Muscle of back (tissue), 13 donors: ENCODE results near the gene PTX3. TPM values are rescaled to one million over a fixed set of nuclear protein-coding genes. Genes with fewer than 3 reads are reported as not detected.

Experiments
- DNase-seq, 3 donors: peaks; one replicate each; pipeline versions ENCODE4 v3.0.0 to v3.0.0-alpha.2; 2013
- long read RNA-seq, 9 donors: transcript quantifications; one replicate each; lab custom pipeline, GENCODE V29; 2026
- polyA plus RNA-seq, 10 donors: library from polyadenylated mRNA; unstranded; fragments of 120-200 nt; gene quantifications; one replicate each; pipeline ENCODE4 v1.2.1, GENCODE V29; 2013; ENCODE audit not compliant: insufficient read length in 10 of 10

Gene PTX3
- polyA plus RNA-seq: 10 to 100 TPM in 3 of 10 donors, 1 to 10 TPM in 7; 5.1 to 24.9 (median 9.1) TPM
- long read RNA-seq, donor 1, partial matches to known transcripts: 0 of 2 reads
- long read RNA-seq, donor 1, other reads (novel, unspliced or antisense): 0 of 2 reads
- long read RNA-seq, donor 2: 0 reads
- long read RNA-seq, donor 3: 0 reads
- long read RNA-seq, donor 4: 0 reads
- long read RNA-seq, donor 5, partial matches to known transcripts: 0 of 2 reads
- long read RNA-seq, donor 5, other reads (novel, unspliced or antisense): 0 of 2 reads
- long read RNA-seq, donor 6, partial matches to known transcripts: 0 of 1 reads
- long read RNA-seq, donor 6, other reads (novel, unspliced or antisense): 0 of 1 reads
- long read RNA-seq, donor 7: 0 reads
- long read RNA-seq, donor 8, transcript PTX3-201 (3 exons, 1,940 nt): major isoform, 7 of 7 reads
- long read RNA-seq, donor 8, partial matches to known transcripts: 0 of 7 reads
- long read RNA-seq, donor 8, other reads (novel, unspliced or antisense): 0 of 7 reads
- long read RNA-seq, donor 9: 0 reads

DNA sequence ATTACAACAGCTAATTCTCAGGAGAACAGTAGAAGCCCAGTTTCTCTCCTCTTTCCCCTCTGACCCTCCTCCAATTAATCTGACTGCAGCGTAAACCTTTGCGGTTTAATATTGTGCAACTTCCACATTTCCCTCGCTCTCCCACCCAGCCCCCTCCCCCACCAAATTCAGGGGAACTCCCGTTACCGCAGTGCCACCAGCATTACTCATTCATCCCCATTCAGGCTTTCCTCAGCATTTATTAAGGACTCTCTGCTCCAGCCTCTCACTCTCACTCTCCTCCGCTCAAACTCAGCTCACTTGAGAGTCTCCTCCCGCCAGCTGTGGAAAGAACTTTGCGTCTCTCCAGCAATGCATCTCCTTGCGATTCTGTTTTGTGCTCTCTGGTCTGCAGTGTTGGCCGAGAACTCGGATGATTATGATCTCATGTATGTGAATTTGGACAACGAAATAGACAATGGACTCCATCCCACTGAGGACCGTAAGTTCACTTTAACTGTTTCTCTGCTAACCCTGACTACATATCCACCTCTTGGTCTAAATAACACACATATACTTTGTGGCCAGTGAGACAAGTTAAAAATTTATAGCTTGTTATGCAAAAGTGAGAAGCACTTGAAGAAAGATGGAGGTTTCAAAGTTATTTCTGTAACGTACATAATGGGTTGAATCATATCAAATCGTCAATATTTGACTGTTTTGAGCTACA lies at the start of gene PTX3:
TSS of gene PTX3 (plus strand) at position 268 of the 709 bp plus-strand sequence. CDS start at position 352, 84 bp downstream.
- peak; percentile 87 to 95 (median 91) for DNase-seq

DNA sequence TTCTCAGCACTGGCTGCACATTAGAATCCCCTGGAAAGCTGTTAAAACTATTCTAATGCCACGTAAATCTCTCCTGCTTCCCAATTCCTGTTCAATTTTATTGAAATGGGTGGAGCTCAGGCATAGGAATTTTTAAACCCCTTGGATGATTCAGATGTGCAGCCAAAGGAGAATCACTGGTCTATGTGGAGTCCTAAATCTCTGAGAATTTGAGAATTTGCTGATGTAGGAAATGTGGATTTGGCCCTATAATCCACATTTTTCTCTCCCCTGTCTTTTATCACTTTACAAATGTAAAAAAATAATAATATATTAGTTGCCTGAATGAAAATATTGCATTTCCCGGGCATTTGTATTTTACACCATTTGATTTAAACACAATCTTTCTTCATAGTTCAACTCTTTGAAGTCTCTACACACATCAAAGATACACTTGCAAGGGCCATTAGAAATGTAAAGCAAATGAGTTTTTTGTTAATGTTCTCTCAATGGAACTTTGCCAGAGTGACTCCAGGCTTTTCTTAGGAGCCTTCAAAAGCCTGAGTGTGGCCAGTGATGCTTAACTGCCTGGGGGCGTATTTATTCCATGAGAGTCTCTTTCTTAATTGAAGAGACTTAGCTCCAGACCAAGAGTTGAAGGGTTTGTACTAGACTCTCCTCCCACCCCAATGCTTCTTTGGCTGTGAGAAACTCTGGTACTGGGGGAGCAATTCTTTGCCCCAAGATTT lies 48.8 kb upstream of the PTX3 start:
- peak in 1 of 3 donors; percentile 37 for DNase-seq

DNA sequence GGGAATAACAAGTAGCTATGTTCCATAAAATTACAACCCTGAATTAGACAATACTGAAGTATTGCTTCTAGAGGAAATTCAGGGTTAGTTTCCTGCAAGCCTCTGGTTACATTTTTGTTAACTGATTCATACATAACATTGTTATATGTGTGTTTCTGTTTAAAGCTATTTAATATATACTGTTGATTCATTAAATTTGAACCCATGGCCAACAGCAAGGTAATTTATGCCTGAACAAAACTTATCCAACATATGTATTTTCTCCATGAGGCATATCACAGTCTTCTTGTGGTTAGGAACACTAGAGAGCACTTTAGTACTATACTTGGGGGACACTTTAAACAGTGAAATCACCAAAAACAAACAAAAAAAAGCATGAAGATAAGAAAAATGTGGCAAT lies 47.7 kb upstream of the PTX3 start:
- DNase-seq: no peak

DNA sequence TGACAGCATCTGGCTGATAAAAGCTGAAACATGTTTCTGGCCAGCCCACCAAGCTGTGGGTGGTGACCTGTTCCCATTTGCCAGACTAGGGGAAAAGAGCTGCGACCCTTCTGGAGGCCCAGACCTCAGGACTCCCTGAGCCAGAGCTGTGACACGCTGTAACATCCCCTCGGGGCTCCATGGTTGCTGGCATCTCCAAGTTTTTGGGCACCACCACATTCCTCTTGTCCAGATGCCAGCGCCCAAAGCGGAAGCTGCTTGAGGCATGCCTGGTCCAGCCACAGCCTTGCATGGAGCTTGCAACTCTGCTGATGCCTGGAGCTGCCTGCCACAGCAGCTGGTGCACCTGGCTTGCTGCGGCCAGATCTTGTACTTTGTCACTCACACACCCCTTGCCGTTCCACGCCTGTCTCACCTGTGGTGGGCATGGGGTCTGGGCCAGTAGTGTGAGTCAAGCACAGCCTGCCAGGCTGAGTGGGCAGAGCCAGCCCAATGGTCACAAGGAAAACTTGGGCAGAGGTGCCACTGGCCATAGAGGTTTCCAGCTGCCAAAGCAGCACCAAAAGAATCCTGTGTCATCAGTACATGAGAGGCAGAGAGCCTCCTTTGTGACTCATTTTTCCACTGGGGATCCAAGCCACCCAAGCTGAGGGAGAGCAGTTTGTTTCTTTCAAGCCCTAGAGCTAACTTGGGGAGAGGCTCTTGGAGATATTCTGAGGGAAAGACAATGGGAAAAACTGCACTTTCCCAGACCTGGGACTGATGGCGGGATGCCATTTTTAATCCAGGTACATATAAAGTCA lies 45.7 kb upstream of the PTX3 start:
- DNase-seq: no peak

DNA sequence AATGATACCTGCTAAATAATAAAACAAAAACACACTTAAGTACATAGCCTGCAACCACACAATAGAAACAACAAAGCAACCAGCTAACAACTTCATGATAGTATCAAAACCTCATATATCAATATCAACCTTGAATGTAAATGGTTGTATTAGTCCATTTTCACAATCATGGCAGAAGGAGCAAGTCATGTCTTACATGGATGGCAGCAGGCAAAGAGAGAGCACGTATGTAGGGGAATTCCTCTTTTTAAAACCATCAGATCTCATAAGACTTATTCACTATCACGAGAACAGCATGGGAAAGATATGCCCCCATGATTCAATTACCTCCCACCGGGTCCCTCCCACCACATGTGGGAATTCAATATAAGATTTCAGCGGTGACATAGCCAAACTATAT lies 44.5 kb upstream of the PTX3 start:
- no peak for DNase-seq

DNA sequence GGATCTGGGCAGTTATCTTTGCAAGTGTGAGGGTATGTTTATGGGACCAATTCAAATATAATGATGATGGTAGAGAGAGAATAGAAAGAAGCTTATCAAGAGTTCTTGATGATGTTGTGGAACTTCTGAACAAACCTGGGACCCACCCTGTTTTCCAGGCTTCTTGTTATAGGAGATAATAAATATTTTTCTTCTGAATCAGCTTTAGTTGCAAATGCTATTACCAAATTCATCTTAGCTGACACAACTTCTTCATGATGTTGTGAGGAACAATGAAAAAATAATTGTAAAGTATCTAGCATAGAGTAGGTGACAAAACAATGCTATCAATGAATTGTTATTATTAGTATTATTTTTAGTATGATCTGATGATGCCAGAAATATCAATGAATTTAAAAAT lies 43.5 kb upstream of the PTX3 start:
- DNase-seq: no peak

DNA sequence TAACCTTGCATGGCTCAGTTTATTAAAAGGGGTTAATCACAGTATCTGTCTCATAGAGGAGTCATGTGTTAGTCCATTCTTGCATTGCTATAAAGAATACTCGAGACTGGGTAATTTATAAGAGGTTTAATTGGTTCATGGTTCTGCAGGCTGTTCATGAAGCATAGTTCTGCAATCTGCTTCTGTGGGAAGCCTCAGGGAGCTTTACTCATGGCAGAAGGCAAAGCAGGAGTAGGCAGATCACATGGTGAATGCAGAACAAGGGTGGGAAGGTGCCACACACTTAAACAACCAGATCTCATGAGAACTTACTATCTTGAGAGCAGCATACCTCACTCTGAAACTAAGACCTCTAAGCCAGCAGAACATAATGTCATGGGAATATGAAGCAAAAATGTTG lies 42.2 kb upstream of the PTX3 start:
- DNase-seq: no peak

DNA sequence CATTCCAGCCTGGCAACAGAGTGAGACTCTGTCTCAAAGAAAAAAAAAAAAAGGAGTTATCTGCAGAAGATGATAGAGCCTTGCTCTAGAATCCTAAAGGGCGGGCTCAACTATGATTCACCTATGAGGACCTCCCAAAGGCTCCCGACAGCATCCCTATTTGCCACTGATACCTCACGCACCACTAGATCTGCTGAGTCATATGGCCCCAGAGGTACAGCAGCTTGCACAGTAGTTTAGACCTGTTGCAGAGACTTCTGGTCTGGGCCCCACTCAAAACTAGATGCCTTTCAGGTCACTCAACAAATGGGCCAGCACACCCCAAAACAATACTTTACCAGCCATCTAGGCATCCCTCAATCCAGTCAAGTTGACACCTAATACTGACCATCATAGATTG lies 38.1 kb upstream of the PTX3 start:
- no peak for DNase-seq

DNA sequence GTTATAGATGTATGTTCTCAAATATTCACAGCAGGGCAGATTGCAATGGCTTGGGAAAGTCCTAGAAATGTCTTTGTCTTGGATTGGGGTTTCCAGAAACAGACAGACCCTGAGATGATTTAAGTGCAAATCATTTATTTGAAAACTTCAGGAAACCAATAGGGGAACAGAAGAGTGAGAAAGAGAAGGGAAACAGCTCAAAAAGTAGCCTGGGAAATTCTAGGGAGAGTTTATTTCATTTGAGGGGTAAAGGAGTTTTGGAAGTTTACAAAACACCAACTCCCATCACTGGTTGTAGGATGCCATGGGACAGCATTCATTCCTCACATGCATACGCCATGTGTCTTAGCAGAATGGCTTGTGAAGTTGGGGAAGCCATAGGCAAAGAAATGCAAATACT lies 32.3 kb upstream of the PTX3 start:
- DNase-seq: no peak

DNA sequence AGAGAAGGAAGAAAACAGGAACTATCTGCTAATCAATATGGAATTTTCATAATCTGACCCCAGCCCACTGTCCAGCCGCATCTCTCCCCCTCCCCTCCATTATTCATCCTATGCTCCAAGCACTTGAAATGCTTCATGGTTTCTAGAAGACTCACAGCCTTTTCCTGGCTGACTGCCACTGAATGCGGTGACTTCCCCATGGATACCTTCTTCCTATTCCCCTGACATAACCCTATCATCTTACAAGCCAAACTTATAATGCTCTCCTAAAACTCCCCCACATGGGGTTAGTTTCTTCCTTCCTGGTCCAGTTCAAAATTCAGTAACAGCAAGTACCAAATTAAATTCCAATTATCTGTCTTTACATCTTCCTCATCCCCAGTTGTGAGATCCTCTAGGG lies 31.2 kb upstream of the PTX3 start:
- DNase-seq: peak in 1 of 3 donors; percentile 61

DNA sequence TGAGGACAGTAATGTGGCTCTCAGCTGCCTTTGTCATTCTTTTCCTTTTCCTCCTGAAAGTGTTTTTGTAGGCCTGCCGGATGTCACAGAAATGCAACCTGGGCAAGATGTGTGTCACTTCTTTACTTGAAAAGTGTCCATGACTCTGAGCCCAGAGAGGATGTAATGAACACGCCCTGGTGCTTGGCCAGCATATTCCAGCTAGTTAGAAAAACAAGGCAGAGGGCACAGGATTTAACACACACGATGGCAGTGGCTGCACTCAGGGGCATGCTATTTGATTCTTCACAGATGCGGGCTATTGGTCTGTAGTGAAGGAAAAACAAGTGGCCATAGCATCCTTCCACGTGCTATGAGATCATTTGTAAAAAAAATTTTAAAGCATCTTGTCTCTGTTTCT lies 30.3 kb upstream of the PTX3 start:
- no peak for DNase-seq

DNA sequence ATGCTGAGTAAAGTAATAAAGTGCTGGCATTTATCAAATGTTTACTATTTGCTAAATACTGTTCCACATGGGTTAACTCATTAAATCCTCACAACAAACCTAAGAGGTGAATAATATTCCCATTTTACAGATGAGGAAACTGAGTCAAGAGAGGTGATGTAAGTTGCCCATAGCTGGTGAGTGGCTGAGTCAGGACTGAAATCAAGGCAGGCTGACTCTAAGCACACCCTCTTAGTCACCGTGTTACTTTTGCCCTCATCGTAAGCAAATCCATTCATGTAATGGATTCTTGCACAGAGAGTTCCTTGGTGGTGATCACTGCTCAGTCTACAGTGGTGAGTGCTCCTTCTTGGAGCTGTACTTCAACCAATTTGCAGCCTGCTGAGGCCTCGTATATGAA lies 28.9 kb upstream of the PTX3 start:
- DNase-seq: no peak

DNA sequence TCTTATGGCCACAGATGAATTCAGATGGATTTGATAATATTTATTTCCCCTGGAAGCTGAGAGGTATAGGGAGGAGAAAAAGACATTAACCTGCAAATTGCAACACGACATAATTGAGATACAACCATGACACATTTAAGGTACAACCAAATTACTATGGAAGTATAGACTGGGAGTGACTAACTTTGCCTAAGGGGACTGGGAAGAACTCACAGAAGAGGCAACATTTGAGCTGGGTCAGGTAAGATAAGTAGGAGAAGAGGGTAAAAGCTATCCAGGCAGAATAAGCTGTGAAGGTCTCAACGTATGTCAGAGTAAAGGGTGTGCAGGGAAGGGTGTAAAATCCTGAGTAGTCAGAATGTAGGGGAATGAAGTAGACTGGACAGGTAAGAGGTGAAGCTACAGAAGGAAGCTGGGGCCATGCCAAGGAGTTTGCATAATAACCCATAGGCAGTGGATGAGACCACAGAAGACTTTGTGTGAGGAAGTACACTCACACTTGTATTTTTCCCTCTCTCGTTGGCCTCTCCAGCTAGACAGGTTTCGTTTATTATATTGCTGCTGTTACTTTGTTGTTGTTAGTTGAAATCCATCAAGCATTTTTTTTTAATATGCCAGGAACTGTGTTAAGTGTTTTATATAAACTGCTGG lies 28.0 kb upstream of the PTX3 start:
- DNase-seq: no peak

DNA sequence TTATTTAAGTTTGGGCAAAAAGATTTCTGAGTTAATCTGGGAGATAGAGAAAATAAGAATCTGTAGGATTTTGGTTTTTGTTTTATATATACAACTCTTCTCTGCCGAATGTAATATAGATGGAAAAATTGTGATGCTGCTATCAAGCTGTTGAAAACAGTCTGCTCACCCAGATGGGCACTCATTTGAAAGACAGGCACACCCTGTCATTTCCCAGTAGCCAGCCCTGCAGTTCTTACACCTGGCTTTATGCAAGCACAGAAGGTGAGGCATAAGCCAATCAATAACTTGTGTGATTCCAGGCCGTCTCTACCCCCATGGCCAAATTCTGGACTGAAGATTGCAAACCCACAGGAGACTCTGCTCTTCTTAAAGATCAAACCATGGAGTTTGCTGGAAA lies 27.1 kb upstream of the PTX3 start:
- no peak for DNase-seq

DNA sequence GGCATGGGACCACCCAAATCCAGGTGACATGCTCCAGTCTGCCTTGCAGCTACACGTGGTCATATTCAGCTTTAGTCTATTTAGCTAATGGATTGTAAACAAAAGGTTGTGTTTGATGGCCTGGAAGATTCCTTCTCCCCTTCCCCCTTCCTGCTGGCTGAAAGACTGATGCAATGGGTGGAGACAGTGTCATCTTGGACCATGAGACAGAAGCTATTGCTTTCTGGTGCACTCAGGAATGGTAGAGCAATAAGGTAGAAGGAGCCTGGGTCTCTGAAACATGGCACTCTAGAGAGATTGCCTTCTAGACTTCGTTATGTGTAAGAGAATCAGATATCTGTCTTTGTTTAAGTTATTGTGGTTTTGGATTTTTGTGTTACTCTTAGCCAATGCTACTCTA lies 25.7 kb upstream of the PTX3 start:
- DNase-seq: no peak

DNA sequence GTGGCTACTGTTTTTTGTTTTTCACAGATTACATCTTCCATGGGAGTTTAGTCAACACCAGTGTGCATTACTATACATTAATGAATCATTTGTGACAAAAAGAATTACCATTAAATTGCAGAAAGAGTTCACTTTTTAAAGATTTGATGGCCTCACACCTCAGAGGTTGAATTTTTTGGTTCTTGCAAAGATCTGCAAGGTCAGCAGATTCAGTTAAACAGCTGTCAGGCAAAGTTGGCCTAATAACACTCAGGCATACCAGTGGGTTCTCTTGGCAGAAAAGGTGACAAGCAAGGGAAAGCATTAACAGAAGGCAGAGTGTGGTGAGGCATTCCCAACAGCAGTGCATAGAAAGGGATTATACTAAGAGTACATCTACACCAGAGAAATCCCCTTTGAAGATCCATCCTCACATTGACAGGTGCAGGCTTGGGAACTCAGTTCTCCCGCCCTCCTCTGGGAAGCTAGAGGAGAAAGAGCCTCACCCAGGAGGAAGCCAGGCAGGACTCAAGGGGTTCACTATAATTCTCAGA lies 24.3 kb upstream of the PTX3 start:
- DNase-seq: no peak

DNA sequence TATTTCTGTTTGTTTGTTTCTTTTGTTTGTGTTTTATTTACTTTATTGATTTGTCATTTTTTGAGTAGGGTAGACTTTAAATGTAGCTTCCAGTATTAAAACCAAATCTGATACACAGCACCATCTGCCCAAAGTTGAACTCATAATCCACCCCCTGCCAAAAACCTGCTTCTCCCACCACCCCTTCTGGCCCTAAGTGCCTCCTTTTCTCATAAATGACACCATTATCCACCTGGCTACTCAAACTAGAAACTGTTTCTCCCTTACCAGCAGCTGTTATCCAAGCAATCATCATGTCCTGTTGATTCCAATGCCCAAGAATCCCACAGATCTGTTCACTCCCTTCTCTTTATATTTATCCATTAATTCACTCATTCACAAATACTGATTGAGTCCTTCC lies 21.8 kb upstream of the PTX3 start:
- DNase-seq: no peak

DNA sequence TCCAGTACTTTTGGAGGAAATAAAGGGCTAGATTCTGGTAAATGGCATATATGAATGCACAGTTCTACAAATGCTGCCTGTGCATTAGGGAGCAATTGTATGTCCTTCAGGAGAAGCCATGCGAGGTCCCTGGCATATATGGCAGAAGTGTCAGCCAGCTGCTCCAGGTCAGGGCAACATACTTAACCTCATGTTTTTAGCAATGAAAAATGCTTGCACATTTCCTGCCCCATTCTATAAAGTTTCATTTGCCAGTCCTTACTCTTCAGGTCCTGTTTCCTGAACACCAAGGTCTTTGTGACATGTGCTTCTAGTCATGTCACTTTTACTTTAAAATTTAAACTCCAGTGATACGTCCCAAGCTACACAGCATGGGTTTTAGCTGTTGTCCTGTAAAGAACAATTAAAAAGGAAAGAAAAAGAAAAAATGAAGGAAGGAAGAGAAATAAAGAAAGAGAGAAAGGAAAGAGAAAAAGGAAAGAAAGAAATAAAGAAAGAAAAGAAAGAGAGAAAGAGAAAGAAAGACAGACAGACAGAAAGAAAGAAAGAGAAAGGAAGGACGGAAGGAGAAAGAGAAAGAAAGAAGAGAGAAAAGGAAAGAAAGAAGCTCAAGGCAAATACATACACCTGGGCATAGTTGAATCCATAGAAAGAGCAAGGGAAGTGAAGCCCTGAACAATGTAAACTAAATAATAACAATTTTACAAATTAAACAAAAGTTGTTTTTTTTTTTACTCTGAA lies 20.1 kb upstream of the PTX3 start:
- DNase-seq: no peak

DNA sequence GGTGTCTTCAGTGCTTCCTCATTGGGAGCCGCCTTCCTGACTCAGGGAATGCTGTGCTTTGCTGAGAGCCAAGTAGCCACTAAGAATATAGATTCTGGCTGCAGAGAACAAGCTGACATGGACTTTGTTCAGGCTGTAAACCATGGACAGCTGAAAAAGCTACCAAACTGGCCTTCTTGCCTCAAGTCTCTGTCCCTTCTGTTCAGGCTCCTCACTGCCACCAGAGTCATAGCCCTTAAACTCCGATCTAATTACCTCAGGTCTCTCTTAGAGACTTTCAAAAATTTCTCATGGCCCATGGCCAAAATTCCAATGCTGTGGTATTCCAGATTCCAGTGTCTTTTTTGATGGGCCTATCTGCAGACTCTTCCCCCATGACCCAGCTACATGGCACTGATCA lies 19.4 kb upstream of the PTX3 start:
- no peak for DNase-seq

DNA sequence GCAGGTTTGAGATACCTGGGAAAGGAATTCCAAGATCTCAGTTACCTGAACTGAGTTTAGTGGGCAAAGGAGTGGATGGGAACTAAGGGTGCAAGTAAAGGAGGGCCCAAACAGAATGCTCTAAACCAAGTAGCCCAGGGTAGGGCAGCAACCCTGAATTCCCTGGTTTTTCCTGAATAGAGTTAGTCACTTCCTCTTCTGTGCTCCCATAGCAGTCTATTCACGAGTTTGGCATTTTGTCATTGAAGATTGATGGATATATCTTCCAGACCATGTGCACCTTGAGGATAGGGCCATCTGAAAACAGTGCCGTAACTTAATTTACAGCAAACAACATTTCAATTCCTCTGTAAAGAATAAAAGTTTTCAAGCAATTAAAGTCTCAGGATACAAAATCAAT lies 18.5 kb upstream of the PTX3 start:
- DNase-seq: no peak
